ENCODE measurements around the gene SLC16A6.
"Not testable (repeated sequence)": the region's sequence is repeated elsewhere in the genome, so short reads cannot be mapped to it uniquely, and the experiment has no call there.

DNA sequence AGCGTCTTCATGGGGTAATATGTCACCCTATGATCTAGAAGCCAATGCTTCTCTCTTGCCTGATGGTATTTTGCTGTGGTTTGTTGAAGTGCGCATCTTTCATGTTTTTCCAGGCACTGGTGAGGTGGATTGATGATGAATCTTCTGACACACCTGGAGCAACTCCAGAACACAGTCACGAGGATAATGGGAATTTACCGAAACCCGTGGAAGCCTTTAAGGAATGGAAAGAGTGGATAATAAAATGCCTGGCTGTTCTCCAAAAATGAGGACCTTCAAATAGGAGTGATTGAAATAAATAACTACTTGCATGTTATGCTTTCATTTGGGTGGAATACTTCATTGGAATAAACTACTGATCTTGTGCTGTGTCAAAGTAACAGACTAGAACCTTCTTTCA is 34.2 kb downstream of the SLC16A6 start:
- TF ChIP-seq, protein P1, sequence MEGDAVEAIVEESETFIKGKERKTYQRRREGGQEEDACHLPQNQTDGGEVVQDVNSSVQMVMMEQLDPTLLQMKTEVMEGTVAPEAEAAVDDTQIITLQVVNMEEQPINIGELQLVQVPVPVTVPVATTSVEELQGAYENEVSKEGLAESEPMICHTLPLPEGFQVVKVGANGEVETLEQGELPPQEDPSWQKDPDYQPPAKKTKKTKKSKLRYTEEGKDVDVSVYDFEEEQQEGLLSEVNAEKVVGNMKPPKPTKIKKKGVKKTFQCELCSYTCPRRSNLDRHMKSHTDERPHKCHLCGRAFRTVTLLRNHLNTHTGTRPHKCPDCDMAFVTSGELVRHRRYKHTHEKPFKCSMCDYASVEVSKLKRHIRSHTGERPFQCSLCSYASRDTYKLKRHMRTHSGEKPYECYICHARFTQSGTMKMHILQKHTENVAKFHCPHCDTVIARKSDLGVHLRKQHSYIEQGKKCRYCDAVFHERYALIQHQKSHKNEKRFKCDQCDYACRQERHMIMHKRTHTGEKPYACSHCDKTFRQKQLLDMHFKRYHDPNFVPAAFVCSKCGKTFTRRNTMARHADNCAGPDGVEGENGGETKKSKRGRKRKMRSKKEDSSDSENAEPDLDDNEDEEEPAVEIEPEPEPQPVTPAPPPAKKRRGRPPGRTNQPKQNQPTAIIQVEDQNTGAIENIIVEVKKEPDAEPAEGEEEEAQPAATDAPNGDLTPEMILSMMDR (IDR thresholded peaks at IDR 0.05; ENCODE audit: low read length): not testable (repeated sequence)
- TF ChIP-seq EZH2 (optimal IDR thresholded peaks at IDR 0.05; ENCODE audit: low read depth, low read length); EZH2phosphoT487 (IDR thresholded peaks at IDR 0.05; ENCODE audit: low read length): not testable (repeated sequence)

Measured in MM.1S (cell line).